ENCODE results near the gene EFS. TPM values are rescaled to one million over a fixed set of nuclear protein-coding genes. Genes with fewer than 3 reads are reported as not detected.

The EFS gene
- total and polyA plus RNA-seq, 2 donors (not counting 1 experiment from before 2014, with no cell fraction given): not detected

- H3K4me3 Mint-ChIP-seq: no peak overlapping the region
- WGBS (ENCODE audit: insufficient coverage): 93% methylated on average over 14 of the region's 14 CpGs
- Histone ChIP-seq H2AFZ (ENCODE audit: insufficient read depth, low read depth, low read length, poor library complexity, severe bottlenecking) (no peak overlapping the region), H3K4me1 (ENCODE audit: control insufficient read depth in 2 of 2, insufficient read depth in 2 of 2, low read length in 2 of 2) (peaks cover 4 to 12% of the 10 kb centered on the region in 2 donors), H3K4me2 (replicated peaks; ENCODE audit: low read depth, low read length, poor library complexity, severe bottlenecking) (no peak overlapping the region), H3K9me3 (ENCODE audit: control extremely low read depth in 1 of 3, control insufficient read depth in 2 of 3, insufficient read depth in 1 of 3, low read length in 2 of 3) (no peaks in the 10 kb centered on the region), H3K27ac (ENCODE audit: low read length in 2 of 2) (no peak overlapping the region), H3K36me3 (replicated peaks in 1 of 2; ENCODE audit: control extremely low read depth in 1 of 2, control insufficient read depth in 1 of 2, extremely low read depth in 1 of 2, insufficient read depth in 2 of 2, low read length in 1 of 2) (no peaks in the 10 kb centered on the region), H3K4me3 (ENCODE audit: control extremely low read depth in 1 of 5, extremely low read depth in 1 of 5, insufficient read depth in 1 of 5, low read depth in 2 of 5, low read length in 4 of 5) (no peak overlapping the region), H3K9ac (ENCODE audit: low read length) (no peak overlapping the region), H3K79me2 (ENCODE audit: control insufficient read depth, insufficient read depth, low read length) (no peaks in the 10 kb centered on the region), H4K20me1 (ENCODE audit: control insufficient read depth, insufficient read depth, low read length, poor library complexity, severe bottlenecking) (no peaks in the 10 kb centered on the region), H3K27me3 (replicated peaks in 1 of 4; ENCODE audit: control extremely low read depth in 1 of 4, control insufficient read depth in 3 of 4, insufficient read depth in 4 of 4, low read length in 3 of 4) (peaks cover 0 to 41% (median 13%) of the 10 kb centered on the region in 4 experiments)
- peaks cover 18% of the 10 kb centered on the region for H3K4me1 Mint-ChIP-seq
- H3K27me3 Mint-ChIP-seq: peaks cover 57% of the 10 kb centered on the region
- H3K9me3 Mint-ChIP-seq (ENCODE audit: insufficient read depth): no peaks in the 10 kb centered on the region
- ChIA-PET CTCF (no interaction called here), POLR2A (no interaction called here)
- TF ChIP-seq EZH2 (IDR thresholded peaks at IDR 0.05; ENCODE audit: borderline replicate concordance, insufficient read depth, low read depth, low read length, poor library complexity, severe bottlenecking) (no peak), CTCF (IDR thresholded peaks at IDR 0.05) (no peak)
- intact Hi-C loops (cut with micrococcal nuclease): no loop called here
- DNase-seq: no peak
- no peak overlapping the region for H3K27ac Mint-ChIP-seq
- no peak for ATAC-seq (ENCODE audit: low read depth)
Measured at GRCh38 chr14:23404331-23404900, 39.4 kb upstream of the EFS start.

DNA sequence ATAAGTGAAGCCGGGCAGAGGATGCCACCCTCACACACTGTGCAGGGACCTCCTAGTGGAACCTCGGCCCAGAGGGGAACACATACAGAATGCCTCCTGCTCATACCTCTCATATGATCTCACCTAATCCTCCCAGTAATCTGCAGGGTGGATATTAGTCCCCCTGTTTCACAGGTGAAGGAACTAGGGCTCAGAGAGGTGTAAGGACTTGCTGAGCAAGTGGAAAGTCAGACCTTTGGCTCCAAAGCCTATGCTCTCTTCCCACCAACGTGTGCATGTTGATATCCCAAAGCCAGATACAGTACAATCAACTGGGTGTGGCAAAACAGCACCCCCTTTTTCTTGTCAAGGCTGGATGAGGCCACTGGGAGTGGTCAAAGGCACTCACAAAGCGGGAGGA is 38.9 kb upstream of the EFS start:
- H4K20me1 ChIP-seq (ENCODE audit: control insufficient read depth, insufficient read depth, low read length, poor library complexity, severe bottlenecking): no peaks in the 10 kb centered on the region
- H3K27ac Mint-ChIP-seq: no peak overlapping the region
- H3K27ac ChIP-seq (ENCODE audit: low read length in 2 of 2): no peak overlapping the region
- H3K4me3 ChIP-seq (ENCODE audit: control extremely low read depth in 1 of 5, extremely low read depth in 1 of 5, insufficient read depth in 1 of 5, low read depth in 2 of 5, low read length in 4 of 5): no peak overlapping the region
- intact Hi-C loops (cut with micrococcal nuclease): no loop called here
- H3K27me3 ChIP-seq (replicated peaks in 1 of 4; ENCODE audit: control extremely low read depth in 1 of 4, control insufficient read depth in 3 of 4, insufficient read depth in 4 of 4, low read length in 3 of 4): peaks cover 0 to 41% (median 13%) of the 10 kb centered on the region in 4 experiments
- H3K9me3 ChIP-seq (ENCODE audit: control extremely low read depth in 1 of 3, control insufficient read depth in 2 of 3, insufficient read depth in 1 of 3, low read length in 2 of 3): no peaks in the 10 kb centered on the region
- ATAC-seq (ENCODE audit: low read depth) (no peak), DNase-seq (no peak)
- POLR2A ChIA-PET: no interaction called here
- H3K9ac ChIP-seq (ENCODE audit: low read length): no peak overlapping the region
- H3K4me3 Mint-ChIP-seq: no peak overlapping the region
- H3K9me3 Mint-ChIP-seq (ENCODE audit: insufficient read depth): no peaks in the 10 kb centered on the region
- CTCF ChIA-PET: no interaction called here
- H2AFZ ChIP-seq (ENCODE audit: insufficient read depth, low read depth, low read length, poor library complexity, severe bottlenecking): no peak overlapping the region
- H3K27me3 Mint-ChIP-seq: peaks cover 57% of the 10 kb centered on the region
- H3K36me3 ChIP-seq (replicated peaks in 1 of 2; ENCODE audit: control extremely low read depth in 1 of 2, control insufficient read depth in 1 of 2, extremely low read depth in 1 of 2, insufficient read depth in 2 of 2, low read length in 1 of 2): no peaks in the 10 kb centered on the region
- H3K4me1 Mint-ChIP-seq: peaks cover 18% of the 10 kb centered on the region
- no peak overlapping the region for H3K4me2 ChIP-seq (replicated peaks; ENCODE audit: low read depth, low read length, poor library complexity, severe bottlenecking)
- WGBS (ENCODE audit: insufficient coverage): 83% methylated on average over 2 of the region's 4 CpGs
- H3K4me1 ChIP-seq (ENCODE audit: control insufficient read depth in 2 of 2, insufficient read depth in 2 of 2, low read length in 2 of 2): peaks cover 4 to 12% of the 10 kb centered on the region in 2 donors
- H3K79me2 ChIP-seq (ENCODE audit: control insufficient read depth, insufficient read depth, low read length): no peaks in the 10 kb centered on the region
- TF ChIP-seq CTCF (IDR thresholded peaks at IDR 0.05): no peak
- TF ChIP-seq EZH2 (IDR thresholded peaks at IDR 0.05; ENCODE audit: borderline replicate concordance, insufficient read depth, low read depth, low read length, poor library complexity, severe bottlenecking): no peak

Measured in B cell (primary cell).